Measurements from ENCODE around the gene TMTC1.

DNA sequence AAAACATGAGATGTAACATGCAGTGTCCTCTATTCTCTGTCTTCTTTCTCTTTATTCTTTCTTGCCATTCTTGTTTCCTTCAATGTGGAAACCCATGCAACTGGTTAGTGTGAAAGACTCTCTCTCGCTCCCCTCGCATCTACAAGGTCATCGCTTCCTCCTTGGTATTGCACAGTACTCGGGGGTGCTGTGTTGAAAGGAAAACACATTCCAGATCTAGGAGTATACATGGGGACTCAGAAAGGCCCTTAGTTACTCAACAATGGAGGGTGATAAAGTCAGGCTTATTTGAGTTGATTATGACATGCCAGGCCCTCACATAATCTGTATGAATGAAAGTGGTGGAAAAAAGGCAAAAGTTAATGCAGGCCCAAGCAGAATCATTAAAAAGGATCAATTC lies 210.8 kb downstream of the TMTC1 start:
- TF ChIP-seq MXD1 (CRISPR knock-in tag; IDR thresholded peaks at IDR 0.05; ENCODE audit: borderline replicate concordance, poor library complexity, severe bottlenecking) (no peak), ZBTB1 (CRISPR knock-in tag; IDR thresholded peaks at IDR 0.05; ENCODE audit: borderline replicate concordance, low read depth) (no peak), ZNF384 (IDR thresholded peaks at IDR 0.05; ENCODE audit: low read depth, low read length) (no peak), POLR2AphosphoS2 (IDR thresholded peaks at IDR 0.05; ENCODE audit: low read length) (no peak), POLR3A (IDR thresholded peaks at IDR 0.05; ENCODE audit: borderline replicate concordance, extremely low read depth, insufficient read depth, insufficient read length) (no peak)
- TF ChIP-seq, protein P1, sequence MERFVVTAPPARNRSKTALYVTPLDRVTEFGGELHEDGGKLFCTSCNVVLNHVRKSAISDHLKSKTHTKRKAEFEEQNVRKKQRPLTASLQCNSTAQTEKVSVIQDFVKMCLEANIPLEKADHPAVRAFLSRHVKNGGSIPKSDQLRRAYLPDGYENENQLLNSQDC (CRISPR knock-in tag; IDR thresholded peaks at IDR 0.05): no peak

Data from K562 (cell line).